ENCODE measurements around the gene KRTAP10-10. TPM values are rescaled to one million over a fixed set of nuclear protein-coding genes. Genes with fewer than 3 reads are reported as not detected.

KRTAP10-10 gene
- polyA plus RNA-seq, 1 donor (not counting 4 experiments of a cell fraction or from before 2014, with no cell fraction given), result not detected

- dilution Hi-C loops (cut with MboI; ENCODE audit: extremely low pct_ligation_motif_present, low sequenced_read_pairs), result no loop called here
- Histone ChIP-seq H3K9me1 (ENCODE audit: control insufficient read depth, extremely low read depth, insufficient read depth, low read length) (no peaks in the 10 kb centered on the region), H3K9ac (ENCODE audit: control insufficient read depth, extremely low read depth, insufficient read depth, low read length) (no peak overlapping the region), H3K9me3 (ENCODE audit: control insufficient read depth, low read depth, low read length) (no peaks in the 10 kb centered on the region), H2AFZ (ENCODE audit: control insufficient read depth, low read length) (no peak overlapping the region), H3K27me3 (ENCODE audit: control insufficient read depth, extremely low read depth, insufficient read depth, low read length) (no peaks in the 10 kb centered on the region), H3K4me2 (ENCODE audit: control insufficient read depth, extremely low read depth, insufficient read depth, low read depth, low read length) (no peak overlapping the region), H3K4me3 (ENCODE audit: control insufficient read depth in 2 of 3, extremely low read depth in 1 of 3, insufficient read depth in 2 of 3, low read depth in 1 of 3, low read length in 3 of 3) (no peak overlapping the region), H3K4me1 (ENCODE audit: control insufficient read depth, extremely low read depth, insufficient read depth, low read length) (no peaks in the 10 kb centered on the region), H3K79me2 (ENCODE audit: control insufficient read depth, insufficient read depth, low read length) (no peaks in the 10 kb centered on the region), H3K36me3 (ENCODE audit: control insufficient read depth in 2 of 2, extremely low read depth in 1 of 2, insufficient read depth in 2 of 2, low read length in 2 of 2) (no peaks in the 10 kb centered on the region), H4K20me1 (ENCODE audit: control insufficient read depth, extremely low read depth, insufficient read depth, low read length) (no peaks in the 10 kb centered on the region), H3K27ac (ENCODE audit: control insufficient read depth, insufficient read depth, low read length) (no peak overlapping the region)
- TF ChIP-seq EZH2 (IDR thresholded peaks at IDR 0.05; ENCODE audit: low read length) (no peak), CTCF (optimal IDR thresholded peaks at IDR 0.05 in 1 of 3, IDR thresholded peaks at IDR 0.05 in 1 of 3, conservative IDR thresholded peaks at IDR 0.05 in 1 of 3; ENCODE audit: extremely low read depth in 1 of 3, insufficient read depth in 2 of 3, low read length in 3 of 3) (no peak)
- DNase-seq (ENCODE audit: low read depth, low spot score) (no peak), FAIRE-seq (no peak)
These were observed 45.5 kb downstream of the KRTAP10-10 start for GRCh38 chr21:44682580-44683151.

GRCh38 chr21:44684077-44684476 lies 46.9 kb downstream of the KRTAP10-10 start:
- Histone ChIP-seq H3K9me3 (ENCODE audit: control insufficient read depth, low read depth, low read length) (no peaks in the 10 kb centered on the region), H3K9me1 (ENCODE audit: control insufficient read depth, extremely low read depth, insufficient read depth, low read length) (no peaks in the 10 kb centered on the region), H2AFZ (ENCODE audit: control insufficient read depth, low read length) (no peak overlapping the region), H3K4me2 (ENCODE audit: control insufficient read depth, extremely low read depth, insufficient read depth, low read depth, low read length) (no peak overlapping the region), H3K9ac (ENCODE audit: control insufficient read depth, extremely low read depth, insufficient read depth, low read length) (no peak overlapping the region), H3K4me3 (ENCODE audit: control insufficient read depth in 2 of 3, extremely low read depth in 1 of 3, insufficient read depth in 2 of 3, low read depth in 1 of 3, low read length in 3 of 3) (no peak overlapping the region), H4K20me1 (ENCODE audit: control insufficient read depth, extremely low read depth, insufficient read depth, low read length) (no peaks in the 10 kb centered on the region), H3K79me2 (ENCODE audit: control insufficient read depth, insufficient read depth, low read length) (no peaks in the 10 kb centered on the region), H3K4me1 (ENCODE audit: control insufficient read depth, extremely low read depth, insufficient read depth, low read length) (no peaks in the 10 kb centered on the region), H3K36me3 (ENCODE audit: control insufficient read depth in 2 of 2, extremely low read depth in 1 of 2, insufficient read depth in 2 of 2, low read length in 2 of 2) (no peaks in the 10 kb centered on the region), H3K27me3 (ENCODE audit: control insufficient read depth, extremely low read depth, insufficient read depth, low read length) (no peaks in the 10 kb centered on the region), H3K27ac (ENCODE audit: control insufficient read depth, insufficient read depth, low read length) (no peak overlapping the region)
- dilution Hi-C loops (cut with MboI; ENCODE audit: extremely low pct_ligation_motif_present, low sequenced_read_pairs), result no loop called here
- no peak for DNase-seq (ENCODE audit: low read depth, low spot score)
- TF ChIP-seq CTCF (optimal IDR thresholded peaks at IDR 0.05 in 1 of 3, IDR thresholded peaks at IDR 0.05 in 1 of 3, conservative IDR thresholded peaks at IDR 0.05 in 1 of 3; ENCODE audit: extremely low read depth in 1 of 3, insufficient read depth in 2 of 3, low read length in 3 of 3) (no peak), EZH2 (IDR thresholded peaks at IDR 0.05; ENCODE audit: low read length) (no peak)
- FAIRE-seq, result no peak

Measured in keratinocyte (primary cell).